Epithelial cell of proximal tubule (primary cell): Measurements from ENCODE around the gene ZNF407. TPM values are rescaled to one million over a fixed set of nuclear protein-coding genes. Genes with fewer than 3 reads are reported as not detected.

Source experiments
- DNase-seq: peaks from one replicate; pipeline ENCODE4 v3.0.0-alpha.2; 2011; ENCODE audit warnings: low read depth
- H3K4me3 ChIP-seq: 2 replicates; pipeline ENCODE4 v1.5.1; 2011; ENCODE audit warnings: low read depth, mild to moderate bottlenecking, low read length
- total RNA-seq: library from RNA; depleted of rRNA; stranded (reverse); fragments of >200 nt; gene quantifications from 2 replicates; pipeline ENCODE4 v1.2.3, GENCODE V29; 2015
- TF ChIP-seq, protein P1 (sequence below): conservative IDR thresholded peaks from 2 replicates; pipeline ENCODE4 v1.5.1; 2012; ENCODE audit warnings: low read depth, mild to moderate bottlenecking, low read length

ZNF407 gene
- total RNA-seq, 1 donor from 2014 or later = 3.0 TPM

DNA sequence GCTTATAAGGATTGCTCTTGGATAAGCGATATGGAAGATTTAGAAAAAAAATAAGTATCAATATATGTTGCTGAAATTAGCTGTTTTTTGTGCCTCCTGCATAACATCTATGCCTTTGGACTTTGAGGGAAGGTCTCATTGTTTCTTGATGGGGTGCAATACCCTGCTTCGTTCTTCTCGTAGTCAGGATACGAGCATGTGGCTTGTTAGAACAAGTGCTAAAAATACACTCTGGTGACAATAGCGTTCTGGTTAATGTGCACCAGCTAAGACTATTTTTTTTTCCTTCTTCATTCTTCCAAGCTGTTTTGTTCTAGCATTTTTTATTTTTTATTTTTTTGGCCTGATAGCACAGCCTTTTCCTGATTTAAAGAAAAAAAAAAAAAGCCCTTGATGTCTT is 97.5 kb downstream of the ZNF407 start:
- TF ChIP-seq, protein P1, sequence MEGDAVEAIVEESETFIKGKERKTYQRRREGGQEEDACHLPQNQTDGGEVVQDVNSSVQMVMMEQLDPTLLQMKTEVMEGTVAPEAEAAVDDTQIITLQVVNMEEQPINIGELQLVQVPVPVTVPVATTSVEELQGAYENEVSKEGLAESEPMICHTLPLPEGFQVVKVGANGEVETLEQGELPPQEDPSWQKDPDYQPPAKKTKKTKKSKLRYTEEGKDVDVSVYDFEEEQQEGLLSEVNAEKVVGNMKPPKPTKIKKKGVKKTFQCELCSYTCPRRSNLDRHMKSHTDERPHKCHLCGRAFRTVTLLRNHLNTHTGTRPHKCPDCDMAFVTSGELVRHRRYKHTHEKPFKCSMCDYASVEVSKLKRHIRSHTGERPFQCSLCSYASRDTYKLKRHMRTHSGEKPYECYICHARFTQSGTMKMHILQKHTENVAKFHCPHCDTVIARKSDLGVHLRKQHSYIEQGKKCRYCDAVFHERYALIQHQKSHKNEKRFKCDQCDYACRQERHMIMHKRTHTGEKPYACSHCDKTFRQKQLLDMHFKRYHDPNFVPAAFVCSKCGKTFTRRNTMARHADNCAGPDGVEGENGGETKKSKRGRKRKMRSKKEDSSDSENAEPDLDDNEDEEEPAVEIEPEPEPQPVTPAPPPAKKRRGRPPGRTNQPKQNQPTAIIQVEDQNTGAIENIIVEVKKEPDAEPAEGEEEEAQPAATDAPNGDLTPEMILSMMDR = no peak
- no peak overlapping the region for H3K4me3 ChIP-seq
- no peak for DNase-seq

DNA sequence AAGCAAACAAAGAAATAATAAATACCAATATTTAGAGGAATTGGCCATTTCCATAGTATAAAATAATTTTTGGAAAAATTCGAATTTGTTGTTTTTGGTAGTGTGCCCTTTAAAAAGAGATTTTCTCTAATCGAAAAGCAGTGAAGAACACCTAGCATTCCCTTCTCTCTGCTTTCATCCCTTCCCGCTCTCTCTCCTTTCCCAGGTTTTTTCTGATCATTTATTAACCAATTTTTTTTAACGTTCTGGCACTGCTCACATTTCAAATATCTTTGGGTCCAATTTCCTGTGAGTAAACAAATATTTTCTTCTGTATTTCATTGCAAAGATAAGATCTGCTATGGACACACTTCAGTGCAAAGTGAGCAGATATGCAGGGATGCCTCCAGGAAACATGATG is 101.2 kb downstream of the ZNF407 start:
- no peak for DNase-seq
- TF ChIP-seq, protein P1 = no peak
- H3K4me3 ChIP-seq = no peak overlapping the region

DNA sequence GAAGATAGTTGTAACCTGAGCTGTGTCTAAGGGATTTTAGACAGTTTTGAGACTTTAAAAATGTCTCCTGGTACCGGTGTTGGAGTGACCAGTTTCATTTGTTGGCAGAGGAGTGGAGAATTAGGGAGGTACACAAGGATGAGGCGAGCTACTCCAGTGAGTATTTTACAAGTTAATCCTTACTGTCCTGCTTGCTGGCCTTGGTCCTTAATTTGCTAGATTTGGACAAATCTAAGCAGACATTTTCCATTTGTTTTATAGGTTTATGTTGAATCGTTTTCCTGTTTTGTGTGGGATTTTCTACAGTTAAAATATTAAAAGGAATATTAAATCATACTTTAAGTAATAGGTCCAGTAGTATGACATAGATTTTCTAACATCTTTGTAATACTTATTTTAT is 101.8 kb downstream of the ZNF407 start:
- DNase-seq = no peak
- no peak overlapping the region for H3K4me3 ChIP-seq
- TF ChIP-seq, protein P1 = no peak

DNA sequence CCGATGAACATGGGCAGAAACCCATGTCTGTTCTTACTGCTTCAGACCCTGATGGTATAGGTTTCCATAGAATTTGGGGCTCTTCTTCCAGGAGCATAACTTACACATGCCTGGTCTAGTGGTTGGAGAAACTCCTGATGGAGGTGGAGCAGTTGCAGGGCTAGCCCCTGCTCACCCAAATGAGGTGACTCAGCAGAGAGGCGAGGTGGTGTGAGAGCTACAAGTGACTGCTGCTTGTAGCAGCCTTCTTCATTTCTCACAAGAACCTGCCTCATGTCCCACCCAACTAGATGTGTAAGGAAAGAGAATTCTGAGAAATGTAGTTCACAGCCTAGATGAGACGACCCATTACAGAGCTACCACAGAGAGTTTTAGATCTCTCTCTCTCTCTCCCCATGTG is 105.3 kb downstream of the ZNF407 start:
- no peak for DNase-seq
- TF ChIP-seq, protein P1 = no peak

DNA sequence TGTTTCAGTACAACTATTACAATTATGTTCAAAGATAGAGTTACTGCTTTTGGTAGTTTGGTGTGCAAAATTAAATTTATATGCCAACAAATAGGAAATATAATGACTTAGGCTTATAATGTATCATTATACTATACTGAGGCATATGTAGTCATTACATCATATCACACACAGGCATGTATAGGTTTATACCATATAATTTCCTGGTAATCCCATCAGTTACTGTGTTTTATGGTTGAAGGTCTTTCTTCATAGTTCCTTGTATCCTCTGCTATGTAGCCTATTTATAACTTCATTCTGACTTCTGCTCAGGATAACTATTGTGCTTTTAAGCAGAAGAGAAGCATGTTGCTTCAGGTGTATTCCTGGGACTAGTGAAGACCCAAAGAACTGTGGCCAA is 110.5 kb downstream of the ZNF407 start:
- TF ChIP-seq, protein P1 = no peak
- no peak overlapping the region for H3K4me3 ChIP-seq
- no peak for DNase-seq

More for the DNA sequence above, 105.3 kb downstream of the ZNF407 start:
- H3K4me3 ChIP-seq = no peak overlapping the region

DNA sequence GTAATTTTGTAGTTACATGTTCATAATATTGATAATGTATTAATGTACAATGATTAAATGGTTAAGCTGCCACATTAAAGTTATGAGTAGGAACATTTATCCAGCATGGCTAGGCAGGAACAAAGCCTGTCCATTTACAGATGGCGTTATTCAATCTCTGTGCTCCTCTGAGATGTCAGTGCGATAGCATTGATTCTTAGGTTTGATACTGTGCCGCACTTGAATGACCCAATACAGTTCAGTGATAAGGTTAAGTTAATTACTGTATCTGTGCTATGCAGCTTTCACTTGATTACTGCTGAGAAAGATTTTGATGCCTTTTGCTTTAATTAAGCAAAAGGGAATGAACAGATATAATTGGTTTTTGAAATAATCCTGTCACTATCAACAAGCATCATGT is 111.8 kb downstream of the ZNF407 start:
- TF ChIP-seq, protein P1 = no peak
- H3K4me3 ChIP-seq = no peak overlapping the region
- no peak for DNase-seq

DNA sequence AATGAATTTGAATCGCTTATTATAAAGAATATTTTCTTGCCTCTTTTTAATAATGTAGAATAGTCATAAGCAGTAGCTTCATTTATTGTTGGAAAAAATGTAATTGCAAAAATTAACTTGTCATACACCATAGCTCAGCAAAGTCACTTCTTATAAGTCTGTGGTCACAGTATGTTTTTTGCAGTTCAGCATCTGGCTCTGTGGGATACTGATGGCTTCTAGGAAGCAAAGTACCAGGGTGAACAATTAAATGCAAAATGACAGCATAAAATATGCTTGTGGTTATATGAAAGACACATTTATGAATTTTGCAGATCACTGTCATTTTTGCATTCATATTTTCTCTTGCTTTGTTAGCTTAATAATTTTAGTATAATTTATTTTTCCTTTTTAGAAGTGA is 116.5 kb downstream of the ZNF407 start:
- DNase-seq = no peak
- H3K4me3 ChIP-seq = no peak overlapping the region
- TF ChIP-seq, protein P1 = no peak
